PC-9 (cell line): ENCODE measurements around the gene DNMT3A. TPM values are rescaled to one million over a fixed set of nuclear protein-coding genes. Genes with fewer than 3 reads are reported as not detected.

Experiments
- BruUV-seq: library from RNA; stranded (reverse); fragments of 400-500 nt; replicated peaks from 2 replicates; lab custom pipeline; 2021; lab: Mats Ljungman, UMichigan
- CTCF ChIA-PET: fragments of 300-600 bp; sonication (Branson Sonifier 250); formaldehyde crosslinking; loops from one replicate; lab custom pipeline; 2022; ENCODE audit warnings: antibody characterized with exemption; lab: Charles Lee
- POLR2A ChIA-PET: fragments of 300-600 bp; sonication (Branson Sonifier 250); formaldehyde crosslinking; loops from one replicate; lab custom pipeline; 2022; ENCODE audit warnings: antibody characterized with exemption; ENCODE audit not compliant: unreplicated experiment; lab: Charles Lee
- DNase-seq, 2 experiments: peaks; one replicate each; pipeline versions ENCODE4 v3.0.0 to v3.0.0-alpha.2; 2015 to 2022; ENCODE audit warnings: mixed read lengths in 1 of 2
- H2AFZ ChIP-seq: fragments of 200-600 bp; sonication (generic); 2 replicates; pipeline ENCODE4 v1.8.1; 2017; ENCODE audit warnings: antibody characterized with exemption
- H3F3A ChIP-seq: fragments of 200-600 bp; sonication (generic); 2 replicates; pipeline ENCODE4 v1.8.1; 2017; ENCODE audit warnings: antibody characterized with exemption, mild to moderate bottlenecking, low read depth; ENCODE audit not compliant: insufficient read depth
- H3K27ac ChIP-seq: fragments of 200-600 bp; sonication (generic); 2 replicates; pipeline ENCODE4 v1.6.1; 2016; ENCODE audit warnings: mixed run types
- H3K27me3 ChIP-seq: fragments of 200-600 bp; sonication (generic); 2 replicates; pipeline ENCODE4 v1.6.1; 2016; ENCODE audit warnings: low read depth, mixed run types; ENCODE audit not compliant: insufficient read depth
- H3K36me3 ChIP-seq: fragments of 200-600 bp; sonication (generic); 2 replicates; pipeline ENCODE4 v1.6.1; 2016; ENCODE audit warnings: low read depth, mixed run types
- H3K4me1 ChIP-seq: fragments of 200-600 bp; sonication (generic); replicated peaks from 2 replicates; pipeline ENCODE4 v1.6.1; 2016; ENCODE audit warnings: mixed run types; ENCODE audit not compliant: insufficient read depth
- H3K4me2 ChIP-seq: fragments of 200-600 bp; sonication (generic); 2 replicates; pipeline ENCODE4 v1.6.1; 2017; ENCODE audit warnings: mixed run types
- H3K4me3 ChIP-seq: fragments of 200-600 bp; sonication (generic); 2 replicates; pipeline ENCODE4 v1.6.1; 2016; ENCODE audit warnings: mixed run types
- H3K79me2 ChIP-seq: fragments of 200-600 bp; sonication (generic); 2 replicates; pipeline ENCODE4 v1.6.1; 2017; ENCODE audit warnings: low read depth, mixed run types
- H3K9me2 ChIP-seq: fragments of 200-600 bp; sonication (generic); 2 replicates; pipeline ENCODE4 v1.8.1; 2017; ENCODE audit warnings: mild to moderate bottlenecking; ENCODE audit not compliant: insufficient read depth
- H3K9me3 ChIP-seq: fragments of 200-600 bp; sonication (generic); 2 replicates; pipeline ENCODE4 v1.8.1; 2016; ENCODE audit warnings: low read depth; ENCODE audit not compliant: insufficient read depth
- H4K20me1 ChIP-seq: fragments of 200-600 bp; sonication (generic); 2 replicates; pipeline ENCODE4 v1.8.1; 2017; ENCODE audit not compliant: insufficient read depth
- EZH2 ChIP-seq: fragments of 200-600 bp; sonication (generic); IDR thresholded peaks from 2 replicates; pipeline ENCODE4 v1.8.0; 2017; ENCODE audit warnings: antibody characterized with exemption, low read depth
- intact Hi-C: fragments of 100-400 bp; cut with micrococcal nuclease; formaldehyde crosslinking; loops from one replicate; pipeline ENCODE4 v1.10.0; 2022; ENCODE audit not compliant: unreplicated experiment
- total RNA-seq: library from RNA; stranded (reverse); gene quantifications from 2 replicates; pipeline ENCODE4 v1.2.3, GENCODE V29; 2021
- TF ChIP-seq, protein P1 (sequence below): fragments of 200-600 bp; sonication (generic); conservative IDR thresholded peaks from 2 replicates; pipeline ENCODE4 v1.6.1; 2017; ENCODE audit warnings: mixed run types, antibody characterized with exemption, mild to moderate bottlenecking, moderate library complexity

DNMT3A gene
- total RNA-seq, 1 experiment from 2014 or later: 38.9 TPM

DNA sequence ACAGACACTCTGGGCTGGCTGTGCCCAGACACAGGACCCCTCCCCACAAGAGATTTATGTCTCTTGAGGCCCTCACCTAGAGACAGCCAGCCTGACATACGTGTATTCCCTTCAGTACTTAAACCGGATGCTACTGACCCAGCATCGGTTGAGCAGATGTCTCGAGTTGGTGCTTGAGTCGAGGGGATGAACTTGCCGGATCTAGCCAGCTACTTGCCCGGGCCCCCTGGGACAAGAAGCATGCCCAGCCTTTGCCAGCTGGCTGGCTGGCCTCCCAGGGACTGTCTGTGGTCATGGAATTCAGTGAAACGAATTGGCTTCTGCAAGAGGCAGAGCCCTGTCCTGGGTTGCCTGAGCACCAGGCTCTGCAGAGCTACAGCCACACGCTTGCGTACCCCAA, 36.0 kb downstream of the DNMT3A start:
- H3K4me3 ChIP-seq: no peak overlapping the region
- H3F3A ChIP-seq: peaks cover 14% of the 10 kb centered on the region; the same call in 1 of the 2 replicates
- H3K9me2 ChIP-seq: no peaks in the 10 kb centered on the region
- ChIA-PET CTCF (no interaction called here), POLR2A (no interaction called here)
- no TSS peak for BruUV-seq
- H2AFZ ChIP-seq: no peak overlapping the region
- no peaks in the 10 kb centered on the region for H3K36me3 ChIP-seq
- no peak overlapping the region for H3K4me2 ChIP-seq
- H3K79me2 ChIP-seq: no peaks in the 10 kb centered on the region
- TF ChIP-seq, protein P1, sequence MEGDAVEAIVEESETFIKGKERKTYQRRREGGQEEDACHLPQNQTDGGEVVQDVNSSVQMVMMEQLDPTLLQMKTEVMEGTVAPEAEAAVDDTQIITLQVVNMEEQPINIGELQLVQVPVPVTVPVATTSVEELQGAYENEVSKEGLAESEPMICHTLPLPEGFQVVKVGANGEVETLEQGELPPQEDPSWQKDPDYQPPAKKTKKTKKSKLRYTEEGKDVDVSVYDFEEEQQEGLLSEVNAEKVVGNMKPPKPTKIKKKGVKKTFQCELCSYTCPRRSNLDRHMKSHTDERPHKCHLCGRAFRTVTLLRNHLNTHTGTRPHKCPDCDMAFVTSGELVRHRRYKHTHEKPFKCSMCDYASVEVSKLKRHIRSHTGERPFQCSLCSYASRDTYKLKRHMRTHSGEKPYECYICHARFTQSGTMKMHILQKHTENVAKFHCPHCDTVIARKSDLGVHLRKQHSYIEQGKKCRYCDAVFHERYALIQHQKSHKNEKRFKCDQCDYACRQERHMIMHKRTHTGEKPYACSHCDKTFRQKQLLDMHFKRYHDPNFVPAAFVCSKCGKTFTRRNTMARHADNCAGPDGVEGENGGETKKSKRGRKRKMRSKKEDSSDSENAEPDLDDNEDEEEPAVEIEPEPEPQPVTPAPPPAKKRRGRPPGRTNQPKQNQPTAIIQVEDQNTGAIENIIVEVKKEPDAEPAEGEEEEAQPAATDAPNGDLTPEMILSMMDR: no peak
- H3K27me3 ChIP-seq: no peaks in the 10 kb centered on the region
- intact Hi-C loops: no loop called here
- no peaks in the 10 kb centered on the region for H3K9me3 ChIP-seq
- peak in 1 of 2 experiments; percentile 24 for DNase-seq
- peaks cover 4% of the 10 kb centered on the region for H4K20me1 ChIP-seq
- no peak overlapping the region for H3K27ac ChIP-seq
- peaks cover 22% of the 10 kb centered on the region for H3K4me1 ChIP-seq

DNA sequence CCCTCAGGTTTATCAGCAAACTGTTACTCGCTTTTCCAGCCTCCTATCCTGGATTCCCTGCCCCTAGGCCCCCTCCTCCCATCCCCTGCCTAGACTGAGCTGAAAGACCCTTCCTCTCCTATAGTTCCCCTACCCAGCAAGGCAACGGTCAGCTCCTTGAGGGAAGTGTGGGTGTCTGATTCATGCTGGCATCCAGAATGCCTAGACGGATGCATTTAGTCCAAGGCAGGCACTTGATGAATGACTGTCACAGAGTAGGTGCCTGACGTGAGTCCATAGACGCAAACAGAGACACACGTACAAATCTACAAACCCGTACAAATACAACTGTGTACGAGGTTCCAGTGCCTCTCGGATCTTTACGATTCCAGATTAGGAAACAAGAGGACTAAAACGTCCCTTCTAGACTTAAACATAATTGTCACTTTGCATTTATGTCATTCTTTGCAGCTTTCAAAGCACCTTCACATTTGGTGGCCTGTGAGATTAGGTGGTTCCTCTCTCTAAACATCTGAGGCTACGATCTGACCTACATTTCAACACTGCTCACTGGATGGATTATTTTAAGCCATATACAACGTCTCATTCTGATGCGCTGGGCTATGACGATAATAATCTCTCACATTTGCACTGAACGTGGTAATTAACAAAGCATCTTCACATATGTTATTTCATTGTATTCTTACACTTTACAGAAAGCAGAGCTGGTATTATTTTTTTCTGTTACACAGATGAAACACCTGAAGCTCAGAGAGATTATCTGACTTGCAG, 36.7 kb downstream of the DNMT3A start:
- no peaks in the 10 kb centered on the region for H3K9me2 ChIP-seq
- ChIA-PET CTCF (no interaction called here), POLR2A (no interaction called here)
- H3K36me3 ChIP-seq: no peaks in the 10 kb centered on the region
- peak in 1 of 2 experiments; percentile 13 for DNase-seq
- no peak overlapping the region for H3K4me2 ChIP-seq
- H3K4me1 ChIP-seq: peaks cover 15% of the 10 kb centered on the region
- no peaks in the 10 kb centered on the region for H3K9me3 ChIP-seq
- TF ChIP-seq, protein P1: no peak
- no peak for TF ChIP-seq EZH2
- H3K4me3 ChIP-seq: no peak overlapping the region
- H3F3A ChIP-seq: peaks cover 14% of the 10 kb centered on the region; the same call in 1 of the 2 replicates
- no peak overlapping the region for H3K27ac ChIP-seq
- H4K20me1 ChIP-seq: peaks cover 4% of the 10 kb centered on the region
- no peaks in the 10 kb centered on the region for H3K27me3 ChIP-seq
- no peaks in the 10 kb centered on the region for H3K79me2 ChIP-seq
- no peak overlapping the region for H2AFZ ChIP-seq
- BruUV-seq: no TSS peak
- intact Hi-C loops: no loop called here

DNA sequence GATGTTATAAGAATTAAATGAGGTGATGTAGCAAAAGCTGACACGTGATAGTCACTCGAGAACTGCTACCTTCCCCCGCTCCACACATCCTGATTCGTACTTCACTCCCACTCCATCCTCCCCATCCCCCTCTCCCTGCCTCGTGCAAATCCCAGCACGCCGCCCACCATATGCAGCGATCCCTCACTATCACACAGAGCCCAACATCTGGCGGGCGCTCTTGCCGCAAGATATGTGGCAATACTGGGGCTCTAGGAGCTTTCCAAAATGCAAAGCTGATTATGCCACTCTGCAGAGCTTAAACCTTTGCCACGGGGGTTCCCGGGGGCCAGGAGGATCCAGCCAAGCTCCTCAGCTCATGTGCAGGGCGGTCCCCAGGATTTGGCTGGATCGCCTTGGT, 37.4 kb downstream of the DNMT3A start:
- Histone ChIP-seq H3K36me3 (no peaks in the 10 kb centered on the region), H2AFZ (no peak overlapping the region), H3K9me3 (no peaks in the 10 kb centered on the region), H3K79me2 (no peaks in the 10 kb centered on the region), H3K4me3 (no peak overlapping the region), H3K9me2 (no peaks in the 10 kb centered on the region), H3K4me1 (peaks cover 15% of the 10 kb centered on the region), H3K27me3 (no peaks in the 10 kb centered on the region), H3F3A (peaks cover 14% of the 10 kb centered on the region; the same call in 1 of the 2 replicates), H4K20me1 (peaks cover 4% of the 10 kb centered on the region), H3K27ac (no peak overlapping the region), H3K4me2 (no peak overlapping the region)
- DNase-seq: peak in 1 of 2 experiments; percentile 23
- intact Hi-C loops: no loop called here
- POLR2A ChIA-PET: no interaction called here
- BruUV-seq: no TSS peak
- CTCF ChIA-PET: no interaction called here
- TF ChIP-seq, protein P1: no peak
- no peak for TF ChIP-seq EZH2
